Measurements from ENCODE around the gene HTR7. TPM values are rescaled to one million over a fixed set of nuclear protein-coding genes. Genes with fewer than 3 reads are reported as not detected.

HTR7 gene
- total RNA-seq, 1 experiment from 2014 or later: not detected

DNA sequence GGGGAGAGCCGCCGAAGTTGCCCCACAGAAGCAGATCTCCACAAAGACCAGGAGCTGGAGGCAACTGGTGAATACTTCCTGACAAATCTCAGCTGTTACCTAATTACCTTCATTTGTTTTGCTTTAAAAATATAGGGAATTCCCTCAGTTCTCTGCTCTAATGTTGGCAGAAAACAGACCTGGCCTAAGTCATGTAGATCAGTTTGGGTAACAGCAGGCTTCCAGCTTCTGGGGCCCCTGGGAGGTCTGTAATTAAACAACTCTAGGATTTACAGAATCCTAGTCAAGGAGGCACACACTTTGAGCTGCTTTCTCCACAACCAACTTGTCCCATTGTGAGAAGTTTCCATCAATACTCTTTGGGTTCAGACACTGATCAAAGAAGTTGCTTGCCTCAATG, 123.4 kb downstream of the HTR7 start:
- no peak overlapping the region for H3K27ac ChIP-seq (ENCODE audit: low read depth, low read length, poor library complexity, severe bottlenecking)
- no TSS peak for BruUV-seq (replicated peaks)
- POLR2A ChIA-PET (ENCODE audit: low non-redundant PET): no interaction called here

DNA sequence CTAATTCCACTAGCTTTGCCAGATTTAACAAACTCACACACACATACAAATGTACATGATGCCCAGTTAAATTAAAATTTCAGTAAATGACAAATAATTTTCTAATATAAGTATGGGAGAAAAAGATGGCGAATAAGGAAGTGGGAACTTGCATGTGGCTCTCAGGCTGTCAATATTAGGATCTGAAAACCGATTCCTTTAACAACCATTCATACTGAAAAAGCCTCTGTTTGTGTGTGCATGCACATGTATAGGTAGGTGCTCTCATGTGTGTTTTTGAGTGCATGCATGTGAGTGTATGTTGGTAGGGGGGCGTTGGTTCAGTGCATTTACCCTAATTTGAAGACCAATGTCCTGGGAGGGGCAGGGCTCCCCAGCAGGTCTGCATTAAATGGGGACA, 125.3 kb downstream of the HTR7 start:
- ChIA-PET CTCF (no interaction called here), POLR2A (ENCODE audit: low non-redundant PET) (no interaction called here)
- Histone ChIP-seq H3K27me3 (replicated peaks; ENCODE audit: insufficient read depth, low read depth, low read length, poor library complexity) (peaks cover 33% of the 10 kb centered on the region), H3K27ac (ENCODE audit: low read depth, low read length, poor library complexity, severe bottlenecking) (no peak overlapping the region), H3K4me1 (ENCODE audit: insufficient read depth, low read length, poor library complexity, severe bottlenecking) (no peaks in the 10 kb centered on the region), H3K4me3 (ENCODE audit: low read depth, low read length, poor library complexity, severe bottlenecking) (no peak overlapping the region), H3K9me3 (ENCODE audit: low read depth, low read length, poor library complexity, severe bottlenecking) (no peaks in the 10 kb centered on the region), H3K36me3 (ENCODE audit: insufficient read depth, low read length, poor library complexity, severe bottlenecking) (no peaks in the 10 kb centered on the region)
- no peak for DNase-seq (ENCODE audit: low spot score)
- intact Hi-C loops (cut with micrococcal nuclease; ENCODE audit: unreplicated experiment): no loop called here
- TF ChIP-seq CTCF (conservative IDR thresholded peaks at IDR 0.05; ENCODE audit: low read depth, low read length) (no peak), EZH2 (IDR thresholded peaks at IDR 0.05; ENCODE audit: borderline replicate concordance, low read depth, low read length, poor library complexity, severe bottlenecking) (no peak)
- BruUV-seq (replicated peaks): no TSS peak

More for the DNA sequence above, 123.4 kb downstream of the HTR7 start:
- TF ChIP-seq CTCF (conservative IDR thresholded peaks at IDR 0.05; ENCODE audit: low read depth, low read length) (no peak), EZH2 (IDR thresholded peaks at IDR 0.05; ENCODE audit: borderline replicate concordance, low read depth, low read length, poor library complexity, severe bottlenecking) (no peak)
- no peaks in the 10 kb centered on the region for H3K4me1 ChIP-seq (ENCODE audit: insufficient read depth, low read length, poor library complexity, severe bottlenecking)
- no peaks in the 10 kb centered on the region for H3K36me3 ChIP-seq (ENCODE audit: insufficient read depth, low read length, poor library complexity, severe bottlenecking)
- CTCF ChIA-PET: no interaction called here
- peaks cover 43% of the 10 kb centered on the region for H3K27me3 ChIP-seq (replicated peaks; ENCODE audit: insufficient read depth, low read depth, low read length, poor library complexity)
- no peak overlapping the region for H3K4me3 ChIP-seq (ENCODE audit: low read depth, low read length, poor library complexity, severe bottlenecking)
- intact Hi-C loops (cut with micrococcal nuclease; ENCODE audit: unreplicated experiment): no loop called here
- DNase-seq (ENCODE audit: low spot score): no peak
- H3K9me3 ChIP-seq (ENCODE audit: low read depth, low read length, poor library complexity, severe bottlenecking): no peaks in the 10 kb centered on the region

DNA sequence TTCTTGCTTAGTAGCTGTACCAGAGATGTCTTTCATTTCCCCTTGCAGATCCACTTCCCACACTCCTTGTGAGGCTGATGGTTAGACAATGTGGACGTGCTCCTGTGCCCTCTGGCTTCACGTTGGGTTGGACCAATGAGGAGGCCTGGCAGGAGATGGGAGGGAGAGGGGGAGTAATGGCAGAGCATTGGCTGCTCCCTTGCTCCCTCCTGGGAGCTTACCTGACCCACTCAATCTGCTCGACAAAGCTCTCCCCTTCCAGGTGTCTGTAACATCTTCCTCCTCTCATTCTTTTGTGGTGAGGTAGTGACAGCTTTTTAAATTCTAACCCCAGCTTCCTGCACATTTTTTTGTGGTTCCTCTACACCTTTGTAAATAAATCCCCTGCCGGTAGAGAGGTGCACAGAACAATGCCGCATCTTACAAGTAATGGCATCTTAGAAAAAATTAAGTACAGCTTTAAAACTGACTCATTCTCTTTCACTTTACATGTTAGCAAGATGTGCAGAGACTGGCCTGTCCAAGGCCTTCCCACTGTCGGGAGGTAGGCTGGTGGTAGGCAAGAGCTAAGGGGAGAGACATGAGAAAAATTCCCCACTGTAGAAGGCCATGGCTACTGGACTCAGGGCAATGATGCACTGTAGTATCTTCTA, 134.3 kb downstream of the HTR7 start:
- CTCF ChIA-PET: no interaction called here
- POLR2A ChIA-PET (ENCODE audit: low non-redundant PET): no interaction called here
- Histone ChIP-seq H3K27me3 (replicated peaks; ENCODE audit: insufficient read depth, low read depth, low read length, poor library complexity) (no peaks in the 10 kb centered on the region), H3K27ac (ENCODE audit: low read depth, low read length, poor library complexity, severe bottlenecking) (no peak overlapping the region), H3K4me3 (ENCODE audit: low read depth, low read length, poor library complexity, severe bottlenecking) (no peak overlapping the region), H3K36me3 (ENCODE audit: insufficient read depth, low read length, poor library complexity, severe bottlenecking) (no peaks in the 10 kb centered on the region), H3K9me3 (ENCODE audit: low read depth, low read length, poor library complexity, severe bottlenecking) (no peaks in the 10 kb centered on the region), H3K4me1 (ENCODE audit: insufficient read depth, low read length, poor library complexity, severe bottlenecking) (no peaks in the 10 kb centered on the region)
- intact Hi-C loops (cut with micrococcal nuclease; ENCODE audit: unreplicated experiment): no loop called here
- DNase-seq (ENCODE audit: low spot score): no peak
- TF ChIP-seq EZH2 (IDR thresholded peaks at IDR 0.05; ENCODE audit: borderline replicate concordance, low read depth, low read length, poor library complexity, severe bottlenecking) (no peak), CTCF (conservative IDR thresholded peaks at IDR 0.05; ENCODE audit: low read depth, low read length) (no peak)
- BruUV-seq (replicated peaks): no TSS peak

Measured in A673 (cell line).